Stimulated activated naive B cell treated with anti-CD40 and anti-IgM and Interleukin-4, amounts not matched to agents 10 μg/mL and 1 μg/mL and 100 μg/mL, for 72 hours (primary cell): ENCODE results near the gene PRKAR1B.

Experiments
- ATAC-seq, 2 donors: fragments of 150-1000 bp; cut with Tn5 transposase; replicated peaks; 2 replicates each; pipeline ENCODE4 v1.10.0; 2021; ENCODE audit warnings: moderate library complexity in 1 of 2
- DNase-seq: peaks from one replicate; pipeline ENCODE4 v3.0.0; 2021
- H3K27ac Mint-ChIP-seq: one replicate; pipeline ENCODE4 v1.8.0; 2022; ENCODE audit warnings: mild to moderate bottlenecking, mixed read lengths
- H3K27me3 Mint-ChIP-seq, 2 donors: one replicate each; pipeline ENCODE4 v1.8.0; 2022; ENCODE audit warnings: mixed read lengths in 2 of 2
- H3K36me3 Mint-ChIP-seq, 2 donors: one replicate each; pipeline ENCODE4 v1.8.0; 2022; ENCODE audit warnings: mixed read lengths in 2 of 2, mild to moderate bottlenecking in 1 of 2
- H3K4me1 Mint-ChIP-seq, 2 donors: one replicate each; pipeline ENCODE4 v1.8.0; 2022; ENCODE audit warnings: mixed read lengths in 2 of 2, mild to moderate bottlenecking in 1 of 2
- H3K4me3 Mint-ChIP-seq, 2 donors: one replicate each; pipeline ENCODE4 v1.8.0; 2022; ENCODE audit warnings: mild to moderate bottlenecking in 2 of 2, mixed read lengths in 2 of 2, moderate library complexity in 1 of 2
- H3K9me3 Mint-ChIP-seq, 2 donors: one replicate each; pipeline ENCODE4 v1.8.0; 2022; ENCODE audit warnings: mixed read lengths in 2 of 2, mild to moderate bottlenecking in 1 of 2

The PRKAR1B gene

DNA sequence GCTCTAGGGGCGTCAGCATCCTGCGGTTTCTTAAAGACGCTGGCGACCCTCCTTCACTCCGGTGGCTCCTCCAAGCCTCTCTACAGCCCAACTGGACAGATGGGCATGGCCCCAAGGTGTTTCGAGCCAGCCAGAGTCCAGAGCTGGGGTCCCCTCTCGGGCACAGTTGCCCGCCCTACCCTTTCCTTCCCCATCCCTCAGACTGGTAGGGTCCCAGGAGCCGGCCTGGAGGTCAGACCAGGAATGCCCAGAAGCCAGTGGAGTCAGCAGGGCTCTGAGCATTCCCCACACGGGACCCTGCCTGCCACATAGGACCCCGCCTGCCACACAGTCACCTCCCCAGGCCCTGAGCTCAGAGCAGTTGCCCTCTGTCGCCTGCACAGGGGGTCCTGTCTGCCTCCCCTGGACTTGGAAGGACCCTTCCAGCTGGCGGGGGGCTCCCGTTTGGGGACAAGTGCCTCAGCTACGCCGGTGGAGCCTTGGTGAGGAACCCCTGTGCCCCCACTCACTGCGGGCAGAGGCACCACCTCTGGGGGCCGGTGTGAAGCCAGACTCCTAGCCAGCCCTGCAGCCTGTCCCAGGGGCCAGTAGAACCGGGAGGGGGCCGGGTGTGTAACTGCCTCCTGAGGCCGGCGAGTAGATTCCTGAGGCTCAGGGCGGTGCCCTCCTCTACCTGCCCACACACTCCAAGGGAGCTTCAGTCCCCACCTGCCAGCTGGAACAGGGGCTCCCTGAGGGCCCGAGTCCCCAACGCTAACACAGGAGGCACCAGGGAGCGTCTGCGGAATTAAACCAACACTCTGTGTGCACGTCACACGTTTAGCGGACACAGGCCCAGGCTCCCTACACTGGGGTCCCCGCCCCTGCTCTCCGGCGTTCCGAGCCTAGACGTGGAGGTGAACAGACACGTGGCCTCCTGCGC lies 188.1 kb downstream of the PRKAR1B start:
- no peak for ATAC-seq
- no peak overlapping the region for H3K27ac Mint-ChIP-seq

GRCh38 chr7:537911-538634 lies 189.0 kb downstream of the PRKAR1B start:
- Mint-ChIP-seq H3K4me1 (peaks cover 5 to 8% of the 10 kb centered on the region in 2 donors), H3K4me3 (no peak overlapping the region), H3K9me3 (peaks cover 0 to 6% of the 10 kb centered on the region in 2 donors), H3K36me3 (no peaks in the 10 kb centered on the region), H3K27me3 (peaks cover 18 to 21% of the 10 kb centered on the region in 2 donors), H3K27ac (no peak overlapping the region)
- no peak for DNase-seq
- ATAC-seq, result no peak

More for the DNA sequence above, 188.1 kb downstream of the PRKAR1B start:
- Mint-ChIP-seq H3K9me3 (peaks cover 0 to 6% of the 10 kb centered on the region in 2 donors), H3K4me1 (peaks cover 5 to 8% of the 10 kb centered on the region in 2 donors), H3K27me3 (peaks cover 18 to 20% of the 10 kb centered on the region in 2 donors), H3K36me3 (no peaks in the 10 kb centered on the region), H3K4me3 (no peak overlapping the region)
- no peak for DNase-seq

DNA sequence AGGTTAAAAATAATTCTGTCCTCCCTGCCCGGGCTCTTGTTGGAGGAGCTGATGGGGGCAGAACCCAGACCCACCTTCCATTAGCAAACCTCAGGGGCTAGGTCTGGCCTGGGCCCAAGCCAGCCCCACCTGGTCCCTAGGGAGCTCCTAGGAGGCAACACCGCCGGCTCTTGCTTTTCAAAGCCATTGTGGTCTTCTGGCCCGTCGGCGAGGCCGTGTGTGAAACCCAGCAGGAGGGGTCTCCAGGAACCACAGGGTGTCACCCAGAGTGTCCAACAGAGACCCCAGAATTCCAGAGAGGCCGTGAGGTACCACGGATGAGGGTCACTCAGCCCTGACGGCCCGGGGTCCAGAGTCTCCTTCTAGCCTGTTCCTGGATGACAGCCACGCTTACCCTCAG lies 190.8 kb downstream of the PRKAR1B start:
- no peak for DNase-seq
- H3K4me3 Mint-ChIP-seq, result no peak overlapping the region
- peaks cover 0 to 2% of the 10 kb centered on the region in 2 donors for H3K9me3 Mint-ChIP-seq
- peaks cover 10 to 24% of the 10 kb centered on the region in 2 donors for H3K4me1 Mint-ChIP-seq
- H3K27me3 Mint-ChIP-seq, result peaks cover 8 to 10% of the 10 kb centered on the region in 2 donors
- no peaks in the 10 kb centered on the region for H3K36me3 Mint-ChIP-seq
- ATAC-seq, result no peak
- H3K27ac Mint-ChIP-seq, result no peak overlapping the region

GRCh38 chr7:534959-535358 lies 192.1 kb downstream of the PRKAR1B start:
- ATAC-seq (no peak), DNase-seq (no peak)
- H3K36me3 Mint-ChIP-seq, result peaks cover 0 to 1% of the 10 kb centered on the region in 2 donors
- H3K4me3 Mint-ChIP-seq, result no peak overlapping the region
- H3K4me1 Mint-ChIP-seq, result peaks cover 10 to 18% of the 10 kb centered on the region in 2 donors
- no peaks in the 10 kb centered on the region for H3K9me3 Mint-ChIP-seq
- peaks cover 12 to 14% of the 10 kb centered on the region in 2 donors for H3K27me3 Mint-ChIP-seq
- H3K27ac Mint-ChIP-seq, result no peak overlapping the region

DNA sequence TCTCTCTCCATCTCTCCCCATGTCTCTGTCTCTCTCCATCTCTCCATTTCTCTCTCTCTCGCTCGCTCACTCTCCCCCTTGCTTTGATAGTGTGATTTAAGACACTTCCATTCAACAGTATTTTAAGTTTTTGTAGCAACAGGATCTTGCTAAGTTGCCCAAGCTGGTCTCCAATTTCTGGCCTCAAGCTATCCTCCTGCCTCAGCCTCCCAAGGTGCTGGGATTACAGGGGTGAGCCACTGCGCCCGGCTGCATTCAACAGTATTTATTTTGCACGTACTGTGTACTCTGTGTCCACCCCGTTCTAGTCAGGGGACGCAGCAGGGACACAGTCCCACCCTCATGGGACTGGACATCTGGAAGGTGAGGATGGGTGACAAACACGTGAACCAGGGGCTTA lies 193.0 kb downstream of the PRKAR1B start:
- ATAC-seq, result no peak
- Mint-ChIP-seq H3K4me3 (no peak overlapping the region), H3K9me3 (no peaks in the 10 kb centered on the region), H3K36me3 (peaks cover 0 to 1% of the 10 kb centered on the region in 2 donors), H3K4me1 (peaks cover 10 to 18% of the 10 kb centered on the region in 2 donors), H3K27me3 (peaks cover 13 to 14% of the 10 kb centered on the region in 2 donors), H3K27ac (peak overlapping the region; percentile 15)
- DNase-seq, result no peak

DNA sequence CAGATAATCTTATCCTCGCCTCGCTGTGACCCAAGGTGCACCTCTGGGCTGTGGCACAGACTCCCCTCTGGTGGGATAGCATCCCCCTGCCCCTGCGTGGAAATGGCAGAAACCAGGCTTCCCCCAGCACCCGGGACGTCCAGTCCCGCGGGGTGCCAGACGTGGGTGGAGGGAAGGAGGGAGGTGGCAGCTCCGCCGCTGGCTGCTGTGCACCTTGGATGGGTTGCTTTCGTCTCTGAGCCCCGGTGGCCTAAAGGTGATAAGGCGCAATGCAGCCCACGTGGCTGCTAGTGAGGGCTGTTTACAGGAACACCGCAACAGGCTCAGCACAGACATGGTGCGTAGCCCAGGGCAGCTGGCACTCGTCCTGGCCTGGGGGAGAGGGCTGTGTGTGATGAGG lies 193.8 kb downstream of the PRKAR1B start:
- no peak overlapping the region for H3K4me3 Mint-ChIP-seq
- ATAC-seq, result peak in 1 of 2 donors; percentile 22

GRCh38 chr7:532379-533143 lies 194.5 kb downstream of the PRKAR1B start:
- no peaks in the 10 kb centered on the region for H3K9me3 Mint-ChIP-seq
- peaks cover 13 to 14% of the 10 kb centered on the region in 2 donors for H3K27me3 Mint-ChIP-seq
- DNase-seq (no peak), ATAC-seq (peak; percentile 19 to 28)
- H3K4me3 Mint-ChIP-seq, result no peak overlapping the region
- peaks cover 0 to 1% of the 10 kb centered on the region in 2 donors for H3K36me3 Mint-ChIP-seq
- peaks cover 10 to 18% of the 10 kb centered on the region in 2 donors for H3K4me1 Mint-ChIP-seq
- no peak overlapping the region for H3K27ac Mint-ChIP-seq

More for the DNA sequence above, 193.8 kb downstream of the PRKAR1B start:
- Mint-ChIP-seq H3K4me1 (peaks cover 10 to 18% of the 10 kb centered on the region in 2 donors), H3K27me3 (peaks cover 13 to 14% of the 10 kb centered on the region in 2 donors), H3K9me3 (no peaks in the 10 kb centered on the region), H3K36me3 (peaks cover 0 to 1% of the 10 kb centered on the region in 2 donors), H3K27ac (no peak overlapping the region)
- no peak for DNase-seq

DNA sequence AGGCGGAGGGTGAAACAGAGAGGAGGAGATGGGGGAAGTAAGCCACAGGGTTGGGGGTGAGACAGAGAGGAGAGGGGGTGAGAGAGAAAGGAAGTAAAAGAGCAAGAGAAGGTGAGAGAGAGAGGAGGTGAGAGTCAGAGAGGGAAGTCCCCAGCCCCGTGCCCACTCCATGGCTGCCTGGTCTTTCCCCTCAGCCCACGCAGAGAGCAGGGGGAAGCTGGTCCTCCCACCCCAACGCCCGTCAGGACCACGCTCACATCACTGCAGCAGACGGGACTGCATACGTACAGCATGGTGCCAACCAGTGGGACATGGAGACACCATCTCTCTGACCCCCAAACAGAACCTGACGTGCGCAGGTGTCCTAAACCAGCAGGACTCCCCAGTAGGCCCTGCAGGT lies 195.3 kb downstream of the PRKAR1B start:
- H3K27ac Mint-ChIP-seq, result peak overlapping the region; percentile 43
- DNase-seq (peak; percentile 42), ATAC-seq (peak; percentile 77 to 79)
- peaks cover 0 to 1% of the 10 kb centered on the region in 2 donors for H3K36me3 Mint-ChIP-seq
- no peaks in the 10 kb centered on the region for H3K9me3 Mint-ChIP-seq
- peaks cover 10 to 18% of the 10 kb centered on the region in 2 donors for H3K4me1 Mint-ChIP-seq
- H3K4me3 Mint-ChIP-seq, result no peak overlapping the region
- H3K27me3 Mint-ChIP-seq, result peaks cover 13 to 14% of the 10 kb centered on the region in 2 donors

- no peak for ATAC-seq
These were observed 198.6 kb downstream of the PRKAR1B start for GRCh38 chr7:528451-528850.

DNA sequence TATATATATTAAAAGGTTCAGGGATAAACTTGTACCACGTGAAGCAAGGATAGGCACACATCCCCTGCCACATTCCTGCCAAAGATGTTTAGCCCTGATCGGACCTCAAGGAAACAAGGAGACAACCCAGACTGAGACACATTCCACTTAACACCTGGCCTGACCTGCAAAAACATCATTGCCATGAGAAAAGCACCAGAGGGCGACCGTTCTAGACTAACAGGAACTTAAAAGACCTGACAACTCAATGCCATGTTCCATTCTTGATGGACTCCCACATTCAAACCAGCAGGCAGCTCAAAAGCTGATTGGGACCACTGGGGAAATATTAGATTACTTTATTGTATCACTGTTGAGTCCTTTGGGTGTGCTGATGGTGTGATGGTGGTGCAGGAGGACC lies 199.4 kb downstream of the PRKAR1B start:
- peaks cover 17 to 18% of the 10 kb centered on the region in 2 donors for H3K4me1 Mint-ChIP-seq
- no peak for DNase-seq
- H3K27me3 Mint-ChIP-seq, result peaks cover 13 to 15% of the 10 kb centered on the region in 2 donors
- H3K36me3 Mint-ChIP-seq, result peaks cover 0 to 1% of the 10 kb centered on the region in 2 donors
- no peak overlapping the region for H3K4me3 Mint-ChIP-seq
- no peak overlapping the region for H3K27ac Mint-ChIP-seq
- no peak for ATAC-seq
- H3K9me3 Mint-ChIP-seq, result no peaks in the 10 kb centered on the region

More at GRCh38 chr7:528451-528850, 198.6 kb downstream of the PRKAR1B start:
- Mint-ChIP-seq H3K4me3 (no peak overlapping the region), H3K36me3 (peaks cover 0 to 1% of the 10 kb centered on the region in 2 donors), H3K9me3 (no peaks in the 10 kb centered on the region), H3K27me3 (peaks cover 13 to 15% of the 10 kb centered on the region in 2 donors), H3K4me1 (peaks cover 14 to 18% of the 10 kb centered on the region in 2 donors), H3K27ac (no peak overlapping the region)
- DNase-seq, result no peak

DNA sequence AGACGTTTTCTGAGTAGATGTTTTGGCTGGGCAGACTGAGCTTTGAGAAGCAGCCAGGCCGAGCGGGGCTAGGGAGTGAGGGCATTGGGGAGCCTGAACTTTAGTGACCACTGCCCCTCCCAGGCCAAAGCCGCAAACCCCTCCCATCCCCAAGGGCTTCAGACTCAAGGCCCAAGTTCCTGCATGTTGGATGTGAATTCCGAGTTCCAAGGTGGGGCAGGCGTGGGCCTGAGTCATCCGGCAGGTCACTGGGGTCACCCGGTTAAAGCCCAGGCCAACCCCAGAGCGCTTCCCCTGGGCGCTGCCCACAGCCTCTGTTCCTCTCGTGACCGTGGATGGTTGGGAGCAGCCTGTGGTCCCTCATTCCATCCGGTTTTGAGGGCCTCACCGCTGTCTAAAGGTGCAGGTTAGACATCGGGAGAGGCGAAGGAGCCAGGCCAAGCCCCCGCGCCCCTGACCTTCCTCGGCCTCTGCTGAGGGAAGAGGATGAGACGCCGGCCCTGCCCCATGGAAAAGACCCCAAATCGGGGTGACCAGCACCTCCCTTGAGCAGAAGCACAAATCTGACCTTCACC lies 200.5 kb downstream of the PRKAR1B start:
- Mint-ChIP-seq H3K27me3 (peaks cover 15% of the 10 kb centered on the region in 2 donors), H3K36me3 (peaks cover 0 to 1% of the 10 kb centered on the region in 2 donors), H3K27ac (no peak overlapping the region), H3K4me1 (peaks cover 12 to 16% of the 10 kb centered on the region in 2 donors), H3K4me3 (no peak overlapping the region), H3K9me3 (no peaks in the 10 kb centered on the region)
- DNase-seq (no peak), ATAC-seq (no peak)

DNA sequence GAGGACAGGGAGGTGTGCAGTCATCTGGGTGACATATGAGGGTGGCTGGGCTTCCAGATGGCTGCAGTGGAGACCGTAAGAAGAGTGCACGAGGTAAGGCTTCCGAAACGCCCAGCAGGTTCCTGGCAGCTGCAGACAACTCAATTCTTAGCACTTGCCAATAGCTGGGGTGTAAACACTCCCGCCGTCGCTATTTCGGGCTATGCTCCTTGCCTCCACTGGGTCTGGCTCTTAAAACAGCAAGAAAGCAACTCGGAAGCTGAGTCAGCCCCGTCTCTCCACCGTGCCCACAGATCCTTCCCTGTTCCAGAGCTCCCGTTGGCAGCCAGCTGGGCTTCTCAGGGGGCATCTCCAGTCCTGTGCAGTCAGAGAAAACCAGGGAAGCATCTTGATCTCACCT lies 201.3 kb downstream of the PRKAR1B start:
- ATAC-seq (no peak), DNase-seq (no peak)
- Mint-ChIP-seq H3K4me1 (peaks cover 14 to 18% of the 10 kb centered on the region in 2 donors), H3K4me3 (no peak overlapping the region), H3K27ac (no peak overlapping the region), H3K27me3 (peaks cover 20 to 22% of the 10 kb centered on the region in 2 donors), H3K9me3 (no peaks in the 10 kb centered on the region), H3K36me3 (peaks cover 0 to 1% of the 10 kb centered on the region in 2 donors)

DNA sequence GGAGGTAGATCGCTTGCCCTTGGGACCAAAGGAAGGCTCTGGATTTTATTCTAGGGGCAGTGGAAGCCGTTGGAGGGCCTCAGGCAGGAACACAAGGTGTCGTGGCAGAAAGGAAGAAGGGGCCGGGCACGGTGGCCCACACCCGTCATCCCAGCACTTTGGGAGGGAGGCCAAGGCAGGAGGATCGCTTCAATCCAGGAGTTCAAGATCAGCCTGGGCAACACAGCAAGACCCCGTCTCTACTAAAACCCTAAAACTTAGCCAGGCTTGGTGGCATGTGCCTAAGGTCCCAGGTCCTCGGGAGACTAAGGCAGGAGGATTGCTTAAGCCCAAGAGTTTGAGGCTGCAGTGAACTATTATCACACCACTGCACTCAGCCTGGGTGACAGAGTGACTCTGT lies 202.3 kb downstream of the PRKAR1B start:
- Mint-ChIP-seq H3K27ac (no peak overlapping the region), H3K36me3 (no peaks in the 10 kb centered on the region), H3K27me3 (peaks cover 16% of the 10 kb centered on the region in 2 donors), H3K9me3 (no peaks in the 10 kb centered on the region), H3K4me1 (peaks cover 12 to 20% of the 10 kb centered on the region in 2 donors), H3K4me3 (no peak overlapping the region)
- ATAC-seq, result no peak
- DNase-seq, result no peak
